Measurements from ENCODE around the gene CLK3.

- TF ChIP-seq POLR2A (IDR thresholded peaks at IDR 0.05) (no peak), CTCF (IDR thresholded peaks at IDR 0.05) (no peak), EP300 (IDR thresholded peaks at IDR 0.05) (no peak)
Measured at GRCh38 chr15:74604983-74605794, 10.4 kb upstream of the CLK3 start.
